Liver (tissue), 3 donors: ENCODE results near the gene ZCCHC4.

Experiments
- EGR1 ChIP-seq, 2 donors: IDR thresholded peaks; 2 replicates each; pipeline ENCODE4 v1.6.1; 2016 to 2018; ENCODE audit warnings: antibody characterized with exemption in 2 of 2, low read depth in 2 of 2
- GABPA ChIP-seq, 2 donors: IDR thresholded peaks in 1 of 2; conservative IDR thresholded peaks in 1 of 2; 2 replicates each; pipeline ENCODE4 v1.6.1; 2016; ENCODE audit warnings: antibody characterized with exemption in 2 of 2, mild to moderate bottlenecking in 1 of 2, moderate library complexity in 1 of 2
- JUND ChIP-seq, 2 donors: IDR thresholded peaks; 2 replicates each; pipeline ENCODE4 v1.6.1; 2016; ENCODE audit warnings: antibody characterized with exemption in 2 of 2
- RAD21 ChIP-seq, 2 donors: IDR thresholded peaks; 2 replicates each; pipeline ENCODE4 v1.6.1; 2016; ENCODE audit warnings: antibody characterized with exemption in 2 of 2, mild to moderate bottlenecking in 2 of 2
- SP1 ChIP-seq: IDR thresholded peaks from 2 replicates; pipeline ENCODE4 v1.6.1; 2018; ENCODE audit warnings: antibody characterized with exemption, mild to moderate bottlenecking
- TAF1 ChIP-seq: conservative IDR thresholded peaks from 2 replicates; pipeline ENCODE4 v1.6.1; 2016; ENCODE audit warnings: antibody characterized with exemption, mild to moderate bottlenecking
- TF ChIP-seq, protein P1 (sequence below): fragments of 150-350 bp; IDR thresholded peaks from 2 replicates; pipeline ENCODE4 v1.5.1; 2017; ENCODE audit warnings: improper control_type of control experiment, low read depth, low read length; ENCODE audit not compliant: missing input control
- TF ChIP-seq, protein P2 (sequence below): IDR thresholded peaks from 2 replicates; pipeline ENCODE4 v1.6.1; 2016; ENCODE audit warnings: antibody characterized with exemption, mild to moderate bottlenecking
- TF ChIP-seq, protein P3 (sequence below): IDR thresholded peaks from 2 replicates; pipeline ENCODE4 v1.6.1; 2016; ENCODE audit warnings: antibody characterized with exemption
- TF ChIP-seq, protein P4 (sequence below): IDR thresholded peaks from 2 replicates; pipeline ENCODE4 v1.6.1; 2016; ENCODE audit warnings: antibody characterized with exemption
- donor health status: healthy.
- donor health status: healthy.

DNA sequence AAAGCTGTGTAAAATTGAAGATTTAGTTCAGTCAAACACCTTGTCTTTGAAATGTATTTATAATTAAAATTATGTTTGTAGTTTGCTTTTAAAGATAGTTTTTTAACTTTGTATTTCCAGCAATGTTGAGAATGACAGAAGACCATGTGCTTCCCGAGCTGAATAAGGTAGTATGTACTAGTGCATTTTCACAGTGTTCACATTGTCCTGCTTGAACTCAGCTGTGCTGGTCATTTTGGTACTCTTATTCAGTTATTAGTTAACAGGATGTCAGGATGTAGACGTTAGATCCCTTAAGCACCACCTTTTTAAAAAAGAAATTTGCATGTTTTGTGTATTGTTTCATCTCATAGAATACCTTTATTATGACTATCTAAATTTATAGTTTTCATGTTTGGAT is 92.9 kb downstream of the ZCCHC4 start:
- TF ChIP-seq, protein P1, sequence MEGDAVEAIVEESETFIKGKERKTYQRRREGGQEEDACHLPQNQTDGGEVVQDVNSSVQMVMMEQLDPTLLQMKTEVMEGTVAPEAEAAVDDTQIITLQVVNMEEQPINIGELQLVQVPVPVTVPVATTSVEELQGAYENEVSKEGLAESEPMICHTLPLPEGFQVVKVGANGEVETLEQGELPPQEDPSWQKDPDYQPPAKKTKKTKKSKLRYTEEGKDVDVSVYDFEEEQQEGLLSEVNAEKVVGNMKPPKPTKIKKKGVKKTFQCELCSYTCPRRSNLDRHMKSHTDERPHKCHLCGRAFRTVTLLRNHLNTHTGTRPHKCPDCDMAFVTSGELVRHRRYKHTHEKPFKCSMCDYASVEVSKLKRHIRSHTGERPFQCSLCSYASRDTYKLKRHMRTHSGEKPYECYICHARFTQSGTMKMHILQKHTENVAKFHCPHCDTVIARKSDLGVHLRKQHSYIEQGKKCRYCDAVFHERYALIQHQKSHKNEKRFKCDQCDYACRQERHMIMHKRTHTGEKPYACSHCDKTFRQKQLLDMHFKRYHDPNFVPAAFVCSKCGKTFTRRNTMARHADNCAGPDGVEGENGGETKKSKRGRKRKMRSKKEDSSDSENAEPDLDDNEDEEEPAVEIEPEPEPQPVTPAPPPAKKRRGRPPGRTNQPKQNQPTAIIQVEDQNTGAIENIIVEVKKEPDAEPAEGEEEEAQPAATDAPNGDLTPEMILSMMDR, result no peak
- TF ChIP-seq, protein P2, sequence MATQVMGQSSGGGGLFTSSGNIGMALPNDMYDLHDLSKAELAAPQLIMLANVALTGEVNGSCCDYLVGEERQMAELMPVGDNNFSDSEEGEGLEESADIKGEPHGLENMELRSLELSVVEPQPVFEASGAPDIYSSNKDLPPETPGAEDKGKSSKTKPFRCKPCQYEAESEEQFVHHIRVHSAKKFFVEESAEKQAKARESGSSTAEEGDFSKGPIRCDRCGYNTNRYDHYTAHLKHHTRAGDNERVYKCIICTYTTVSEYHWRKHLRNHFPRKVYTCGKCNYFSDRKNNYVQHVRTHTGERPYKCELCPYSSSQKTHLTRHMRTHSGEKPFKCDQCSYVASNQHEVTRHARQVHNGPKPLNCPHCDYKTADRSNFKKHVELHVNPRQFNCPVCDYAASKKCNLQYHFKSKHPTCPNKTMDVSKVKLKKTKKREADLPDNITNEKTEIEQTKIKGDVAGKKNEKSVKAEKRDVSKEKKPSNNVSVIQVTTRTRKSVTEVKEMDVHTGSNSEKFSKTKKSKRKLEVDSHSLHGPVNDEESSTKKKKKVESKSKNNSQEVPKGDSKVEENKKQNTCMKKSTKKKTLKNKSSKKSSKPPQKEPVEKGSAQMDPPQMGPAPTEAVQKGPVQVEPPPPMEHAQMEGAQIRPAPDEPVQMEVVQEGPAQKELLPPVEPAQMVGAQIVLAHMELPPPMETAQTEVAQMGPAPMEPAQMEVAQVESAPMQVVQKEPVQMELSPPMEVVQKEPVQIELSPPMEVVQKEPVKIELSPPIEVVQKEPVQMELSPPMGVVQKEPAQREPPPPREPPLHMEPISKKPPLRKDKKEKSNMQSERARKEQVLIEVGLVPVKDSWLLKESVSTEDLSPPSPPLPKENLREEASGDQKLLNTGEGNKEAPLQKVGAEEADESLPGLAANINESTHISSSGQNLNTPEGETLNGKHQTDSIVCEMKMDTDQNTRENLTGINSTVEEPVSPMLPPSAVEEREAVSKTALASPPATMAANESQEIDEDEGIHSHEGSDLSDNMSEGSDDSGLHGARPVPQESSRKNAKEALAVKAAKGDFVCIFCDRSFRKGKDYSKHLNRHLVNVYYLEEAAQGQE, result no peak
- TF ChIP-seq TAF1, result no peak
- TF ChIP-seq, protein P3, sequence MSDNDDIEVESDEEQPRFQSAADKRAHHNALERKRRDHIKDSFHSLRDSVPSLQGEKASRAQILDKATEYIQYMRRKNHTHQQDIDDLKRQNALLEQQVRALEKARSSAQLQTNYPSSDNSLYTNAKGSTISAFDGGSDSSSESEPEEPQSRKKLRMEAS, result no peak
- no peak for TF ChIP-seq RAD21 (IDR thresholded peaks at IDR 0.05)
- TF ChIP-seq SP1, result no peak
- TF ChIP-seq, protein P4, sequence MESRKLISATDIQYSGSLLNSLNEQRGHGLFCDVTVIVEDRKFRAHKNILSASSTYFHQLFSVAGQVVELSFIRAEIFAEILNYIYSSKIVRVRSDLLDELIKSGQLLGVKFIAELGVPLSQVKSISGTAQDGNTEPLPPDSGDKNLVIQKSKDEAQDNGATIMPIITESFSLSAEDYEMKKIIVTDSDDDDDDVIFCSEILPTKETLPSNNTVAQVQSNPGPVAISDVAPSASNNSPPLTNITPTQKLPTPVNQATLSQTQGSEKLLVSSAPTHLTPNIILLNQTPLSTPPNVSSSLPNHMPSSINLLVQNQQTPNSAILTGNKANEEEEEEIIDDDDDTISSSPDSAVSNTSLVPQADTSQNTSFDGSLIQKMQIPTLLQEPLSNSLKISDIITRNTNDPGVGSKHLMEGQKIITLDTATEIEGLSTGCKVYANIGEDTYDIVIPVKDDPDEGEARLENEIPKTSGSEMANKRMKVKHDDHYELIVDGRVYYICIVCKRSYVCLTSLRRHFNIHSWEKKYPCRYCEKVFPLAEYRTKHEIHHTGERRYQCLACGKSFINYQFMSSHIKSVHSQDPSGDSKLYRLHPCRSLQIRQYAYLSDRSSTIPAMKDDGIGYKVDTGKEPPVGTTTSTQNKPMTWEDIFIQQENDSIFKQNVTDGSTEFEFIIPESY, result no peak
- TF ChIP-seq JUND (IDR thresholded peaks at IDR 0.05), result no peak
- TF ChIP-seq EGR1 (IDR thresholded peaks at IDR 0.05; ENCODE audit: low read depth in 2 of 2), result no peak
- TF ChIP-seq GABPA (IDR thresholded peaks at IDR 0.05 in 1 of 2, conservative IDR thresholded peaks at IDR 0.05 in 1 of 2), result no peak
